HG02840 (cell line): ENCODE results near the gene SPINK4.

Experiments used
- ATAC-seq: cut with Tn5 transposase; IDR thresholded peaks from one replicate; pipeline ENCODE4 v1.9.1; 2021; ENCODE audit warnings: mild to moderate bottlenecking, moderate library complexity, moderate number of reproducible peaks; ENCODE audit not compliant: unreplicated experiment, low FRiP score

SPINK4 gene

GRCh38 chr9:33255014-33255413 is 15.0 kb downstream of the SPINK4 start:
- no peak for ATAC-seq

- no peak for ATAC-seq
Measured at GRCh38 chr9:33255471-33255870, 15.5 kb downstream of the SPINK4 start.

- ATAC-seq = no peak
Measured at GRCh38 chr9:33256236-33256635, 16.3 kb downstream of the SPINK4 start.

GRCh38 chr9:33257276-33257675 is 17.3 kb downstream of the SPINK4 start:
- ATAC-seq = no peak

GRCh38 chr9:33260372-33260771 is 20.4 kb downstream of the SPINK4 start:
- ATAC-seq = no peak

GRCh38 chr9:33263131-33264002 is 23.4 kb downstream of the SPINK4 start:
- peak; percentile 8 for ATAC-seq

GRCh38 chr9:33264003-33264472 is 24.1 kb downstream of the SPINK4 start:
- peak; percentile 32 for ATAC-seq

GRCh38 chr9:33264473-33265177 is 24.7 kb downstream of the SPINK4 start, which contains the start of the genes BAG1 and CHMP5:
Gene BAG1, minus strand, starts transcription at chr9:33264708.
Gene CHMP5, plus strand, starts transcription at chr9:33265049. Its CDS starts 30 bp downstream, at chr9:33265079.
- peak; percentile 82 for ATAC-seq

- no peak for ATAC-seq
Measured at GRCh38 chr9:33265211-33265865, 25.4 kb downstream of the SPINK4 start.

GRCh38 chr9:33267151-33267767 is 27.3 kb downstream of the SPINK4 start:
- no peak for ATAC-seq

- no peak for ATAC-seq
Measured at GRCh38 chr9:33270146-33270545, 30.2 kb downstream of the SPINK4 start.

GRCh38 chr9:33272061-33272460 is 32.1 kb downstream of the SPINK4 start:
- no peak for ATAC-seq

- no peak for ATAC-seq
Measured at GRCh38 chr9:33273266-33273971, 33.5 kb downstream of the SPINK4 start.

- no peak for ATAC-seq
Measured at GRCh38 chr9:33273972-33274328, 34.0 kb downstream of the SPINK4 start.

GRCh38 chr9:33277484-33277883 is 37.5 kb downstream of the SPINK4 start:
- ATAC-seq = no peak

- ATAC-seq = no peak
Measured at GRCh38 chr9:33285502-33285901, 45.5 kb downstream of the SPINK4 start.

- ATAC-seq = no peak
Measured at GRCh38 chr9:33287087-33287490, 47.1 kb downstream of the SPINK4 start.

- no peak for ATAC-seq
Measured at GRCh38 chr9:33288235-33288634, 48.3 kb downstream of the SPINK4 start.

GRCh38 chr9:33288828-33289483 is 49.0 kb downstream of the SPINK4 start:
- no peak for ATAC-seq
